Kidney (tissue), 14 donors: Measurements from ENCODE around the gene SPEN. TPM values are rescaled to one million over a fixed set of nuclear protein-coding genes. Genes with fewer than 3 reads are reported as not detected.

Experiments used
- DNase-seq, 5 donors: peaks; one replicate each; pipeline ENCODE4 v3.0.0-alpha.2; 2013 to 2020
- FAIRE-seq: peaks from 2 replicates; lab custom pipeline; 2012; peaks lifted over from hg19 to GRCh38; lab: Jason Lieb, UNC
- H3K27ac ChIP-seq, 2 donors: one replicate each; pipeline ENCODE4 v1.7.0; 2013; ENCODE audit warnings: low read depth in 2 of 2, low read length in 2 of 2, inconsistent platforms in 1 of 2
- H3K27me3 ChIP-seq: one replicate; pipeline ENCODE4 v1.7.1; 2013; ENCODE audit warnings: low read length, inconsistent platforms; ENCODE audit not compliant: control insufficient read depth, insufficient read depth
- H3K36me3 ChIP-seq, 3 donors: one replicate each; pipeline versions ENCODE4 v1.7.0 to v1.7.1; 2013; ENCODE audit warnings: low read length in 3 of 3, control low read depth in 1 of 3, inconsistent platforms in 1 of 3; ENCODE audit not compliant: insufficient read depth in 3 of 3, control insufficient read depth in 2 of 3
- H3K4me1 ChIP-seq, 3 donors: one replicate each; pipeline versions ENCODE4 v1.7.0 to v1.7.1; 2013; ENCODE audit warnings: low read length in 3 of 3, inconsistent platforms in 1 of 3, low read depth in 1 of 3; ENCODE audit not compliant: control insufficient read depth in 2 of 3, insufficient read depth in 2 of 3
- H3K4me3 ChIP-seq, 3 donors: one replicate each; pipeline versions ENCODE4 v1.7.0 to v1.8.1; 2013; ENCODE audit warnings: low read length in 3 of 3, control low read depth in 1 of 3, inconsistent platforms in 1 of 3
- H3K9ac ChIP-seq, 3 donors: one replicate each; pipeline versions ENCODE4 v1.7.0 to v1.7.1; 2013; ENCODE audit warnings: low read length in 3 of 3, control low read depth in 1 of 3, inconsistent platforms in 1 of 3
- H3K9me3 ChIP-seq, 3 donors: one replicate each; pipeline versions ENCODE4 v1.7.0 to v1.7.1; 2013; ENCODE audit warnings: low read length in 3 of 3, control low read depth in 1 of 3, inconsistent platforms in 1 of 3; ENCODE audit not compliant: control insufficient read depth in 2 of 3, insufficient read depth in 1 of 3
- intact Hi-C: fragments of 100-400 bp; cut with DNase I; formaldehyde crosslinking; loops from one replicate; pipeline ENCODE4 v1.11.1; 2022
- polyA plus RNA-seq: library from polyadenylated mRNA; stranded (reverse); fragments of 350-450 nt; fragmentation: Illumina TruSeq; extraction: RNeasy Lipid Tissue Mini Kit (QIAGEN cat#74804); gene quantifications from one replicate; pipeline ENCODE4 v1.2.3, GENCODE V29; 2014; ENCODE audit warnings: low read depth, low replicate concordance; ENCODE audit not compliant: insufficient read depth
- total RNA-seq: library from RNA; stranded (reverse); fragmentation: NEBNext Ultra II Directional; extraction: Animal tissue kit (Norgen Biotek cat#: 25700); gene quantifications from one replicate; pipeline ENCODE4 v1.2.1, GENCODE V29; 2021
- TF ChIP-seq, protein P1 (sequence below): IDR thresholded peaks from 3 replicates; pipeline ENCODE4 v1.5.1; 2012; ENCODE audit warnings: mild to moderate bottlenecking, moderate library complexity, borderline replicate concordance; ENCODE audit not compliant: insufficient read depth; ENCODE audit errors: extremely low read depth
- donor health status: control.
- donor health status: control.
- donor health status: control.
- donor health status: control.
- donor health status: control.
- donor health status: DM: yes; HTN: yes; CAD: no.
- donor health status: Normal renal cell carcinoma (clear cell type).

The SPEN gene
- total and polyA plus RNA-seq, 2 donors from 2014 or later = 9.4 to 70.7 TPM

DNA sequence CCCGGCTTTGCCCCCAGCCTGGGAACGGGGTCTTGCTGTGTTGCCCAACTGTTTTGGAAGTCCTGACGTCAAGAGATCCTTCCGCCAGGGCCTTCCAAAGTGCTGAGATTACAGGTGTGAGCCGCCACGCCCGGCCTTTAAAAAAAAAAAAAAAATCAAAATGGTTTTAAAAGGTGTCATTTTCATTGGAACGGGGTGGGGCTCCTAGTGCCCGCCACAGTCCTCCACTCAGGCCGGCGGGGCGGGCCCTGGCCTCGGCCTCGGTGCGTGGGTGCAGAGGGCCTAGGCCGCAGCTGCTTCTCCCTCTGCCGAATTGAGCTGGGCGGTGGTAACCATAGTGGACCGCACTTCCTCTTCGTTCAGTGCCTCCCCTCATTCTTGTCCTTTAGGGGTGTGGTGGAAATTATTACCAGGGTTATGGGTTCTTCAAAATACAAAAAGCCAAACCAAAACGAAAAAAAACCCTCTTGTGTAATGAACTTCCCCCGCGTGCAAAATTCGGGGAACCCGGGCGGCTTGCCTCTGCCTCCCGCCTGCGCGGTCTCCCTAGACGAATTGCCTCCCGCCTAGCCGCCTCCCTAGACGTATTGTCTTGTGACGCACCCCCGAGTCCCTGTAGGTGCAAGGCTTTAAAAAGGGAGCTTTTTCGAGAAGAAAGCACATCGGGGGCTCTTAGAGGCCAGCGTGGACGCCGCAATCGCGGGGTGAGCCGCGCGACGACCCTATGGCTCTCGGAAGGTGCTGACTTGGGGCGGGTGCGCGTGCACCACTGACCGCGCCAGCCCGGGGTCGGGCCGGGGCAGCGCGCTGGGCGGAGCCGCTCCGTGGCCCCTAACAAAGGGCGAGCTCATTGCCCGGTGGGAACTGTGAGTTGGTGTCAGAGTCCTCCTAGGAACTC is 10.5 kb upstream of the SPEN start:
- Histone ChIP-seq H3K36me3 (no peaks in the 10 kb centered on the region), H3K27me3 (no peaks in the 10 kb centered on the region), H3K27ac (peak overlapping the region; percentile 48 to 60), H3K4me3 (peak overlapping the region in 2 of 3 donors; percentile 30 to 43), H3K9me3 (no peaks in the 10 kb centered on the region), H3K9ac (peak overlapping the region in 1 of 3 donors; percentile 3), H3K4me1 (peaks cover 0 to 2% (median 0%) of the 10 kb centered on the region in 3 donors)
- no peak for FAIRE-seq
- intact Hi-C loops = no loop called here
- peak; percentile 25 to 86 (median 58) for DNase-seq
- TF ChIP-seq, protein P1, sequence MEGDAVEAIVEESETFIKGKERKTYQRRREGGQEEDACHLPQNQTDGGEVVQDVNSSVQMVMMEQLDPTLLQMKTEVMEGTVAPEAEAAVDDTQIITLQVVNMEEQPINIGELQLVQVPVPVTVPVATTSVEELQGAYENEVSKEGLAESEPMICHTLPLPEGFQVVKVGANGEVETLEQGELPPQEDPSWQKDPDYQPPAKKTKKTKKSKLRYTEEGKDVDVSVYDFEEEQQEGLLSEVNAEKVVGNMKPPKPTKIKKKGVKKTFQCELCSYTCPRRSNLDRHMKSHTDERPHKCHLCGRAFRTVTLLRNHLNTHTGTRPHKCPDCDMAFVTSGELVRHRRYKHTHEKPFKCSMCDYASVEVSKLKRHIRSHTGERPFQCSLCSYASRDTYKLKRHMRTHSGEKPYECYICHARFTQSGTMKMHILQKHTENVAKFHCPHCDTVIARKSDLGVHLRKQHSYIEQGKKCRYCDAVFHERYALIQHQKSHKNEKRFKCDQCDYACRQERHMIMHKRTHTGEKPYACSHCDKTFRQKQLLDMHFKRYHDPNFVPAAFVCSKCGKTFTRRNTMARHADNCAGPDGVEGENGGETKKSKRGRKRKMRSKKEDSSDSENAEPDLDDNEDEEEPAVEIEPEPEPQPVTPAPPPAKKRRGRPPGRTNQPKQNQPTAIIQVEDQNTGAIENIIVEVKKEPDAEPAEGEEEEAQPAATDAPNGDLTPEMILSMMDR = no peak

DNA sequence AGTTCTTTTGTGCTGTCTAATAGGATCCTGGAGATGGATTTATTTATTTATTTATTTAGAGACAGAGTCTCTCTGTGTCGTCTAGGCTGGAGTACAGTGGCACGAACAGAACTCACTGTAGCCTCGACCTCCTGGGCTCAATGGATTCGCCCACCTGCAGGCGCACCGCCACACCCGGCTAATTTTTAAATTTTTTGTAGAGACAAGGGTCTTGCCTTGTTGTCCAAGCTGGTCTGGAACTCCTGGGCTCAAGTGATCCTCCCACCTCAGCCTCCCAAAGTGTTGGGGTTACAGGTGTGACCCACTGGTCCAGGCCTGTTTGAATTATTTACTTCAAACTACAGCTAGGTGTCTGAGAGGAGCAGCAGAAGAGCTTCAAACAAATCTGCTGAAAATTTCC is 9.6 kb upstream of the SPEN start:
- TF ChIP-seq, protein P1 = no peak
- intact Hi-C loops = no loop called here
- H3K4me3 ChIP-seq = no peak overlapping the region
- H3K4me1 ChIP-seq = peaks cover 0 to 2% (median 0%) of the 10 kb centered on the region in 3 donors
- H3K9ac ChIP-seq = no peak overlapping the region
- H3K9me3 ChIP-seq = no peaks in the 10 kb centered on the region
- no peak for FAIRE-seq
- no peaks in the 10 kb centered on the region for H3K27me3 ChIP-seq
- no peak overlapping the region for H3K27ac ChIP-seq
- no peaks in the 10 kb centered on the region for H3K36me3 ChIP-seq
- peak in 1 of 5 donors; percentile 56 for DNase-seq

DNA sequence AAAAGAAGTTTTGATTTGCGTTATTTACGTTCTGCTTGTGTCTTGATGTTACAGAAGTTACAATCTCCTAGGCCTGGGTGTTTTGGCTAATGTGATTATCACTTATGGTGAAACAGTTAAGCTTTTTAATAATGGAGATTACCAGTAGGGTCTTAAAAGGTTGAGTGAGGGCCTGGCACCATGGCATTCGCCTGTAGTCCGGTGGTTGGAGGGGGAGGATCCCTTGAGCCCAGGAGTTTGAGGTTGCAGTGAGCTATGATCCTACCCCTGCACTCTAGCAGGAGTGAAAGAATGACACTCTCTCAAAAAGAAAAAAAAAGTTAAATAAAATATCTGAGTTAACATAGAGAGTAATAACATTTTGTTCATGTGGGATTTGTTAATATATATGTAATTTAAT is 8.8 kb upstream of the SPEN start:
- no peaks in the 10 kb centered on the region for H3K9me3 ChIP-seq
- no peak overlapping the region for H3K4me3 ChIP-seq
- no peak overlapping the region for H3K27ac ChIP-seq
- H3K9ac ChIP-seq = no peak overlapping the region
- no peak for DNase-seq
- intact Hi-C loops = no loop called here
- no peaks in the 10 kb centered on the region for H3K36me3 ChIP-seq
- H3K27me3 ChIP-seq = no peaks in the 10 kb centered on the region
- FAIRE-seq = no peak
- peaks cover 0 to 2% (median 0%) of the 10 kb centered on the region in 3 donors for H3K4me1 ChIP-seq
- TF ChIP-seq, protein P1 = no peak
